ENCODE data around the gene FPR1.

DNA sequence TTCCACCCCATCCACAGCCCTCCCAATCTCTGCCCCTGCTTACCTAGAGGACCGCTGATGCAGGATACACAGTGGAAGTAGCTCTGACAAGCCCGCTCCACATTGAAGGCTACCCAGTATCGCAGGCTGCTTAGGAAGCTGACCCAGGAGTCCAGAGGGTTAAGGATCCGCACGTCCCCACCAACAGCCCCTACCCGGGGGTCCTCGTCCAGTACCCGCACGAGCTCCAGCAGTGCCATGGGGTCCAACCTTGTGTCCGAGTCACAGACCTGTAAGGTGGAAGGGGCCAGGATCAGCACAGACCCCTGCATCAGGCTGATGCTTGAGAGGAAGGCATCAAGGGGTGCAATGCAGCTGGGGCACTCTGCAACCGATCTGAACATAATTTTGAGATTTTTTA is 34.8 kb downstream of the FPR1 start:
- TF ChIP-seq POLR2A (IDR thresholded peaks at IDR 0.05; ENCODE audit: low read depth, low read length) (no peak), POLR2AphosphoS5 (IDR thresholded peaks at IDR 0.05; ENCODE audit: low read depth, low read length) (no peak), TAF1 (IDR thresholded peaks at IDR 0.05; ENCODE audit: borderline replicate concordance, low read depth, low read length) (no peak)
